ENCODE data around the gene PTTG1IP.

DNA sequence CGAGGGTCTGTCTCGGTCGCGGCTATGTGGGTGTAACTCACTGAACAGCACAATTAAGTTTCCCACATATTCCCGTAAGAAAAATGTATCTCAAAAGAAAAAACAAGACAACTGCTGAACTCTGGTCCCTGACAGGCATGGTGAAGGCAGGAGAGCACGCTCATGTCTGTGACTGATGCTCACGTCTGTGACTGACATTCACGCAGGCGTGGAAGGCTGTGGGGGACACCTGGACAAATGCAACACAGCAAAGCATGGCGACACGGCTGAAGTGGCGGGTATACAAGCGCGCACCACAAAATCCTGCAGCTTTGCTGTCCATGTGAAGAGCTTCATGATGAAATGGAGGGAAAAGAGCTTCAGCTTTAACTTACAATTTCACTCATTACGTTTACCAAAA lies 6.0 kb downstream of the PTTG1IP start:
- TF ChIP-seq, protein P1, sequence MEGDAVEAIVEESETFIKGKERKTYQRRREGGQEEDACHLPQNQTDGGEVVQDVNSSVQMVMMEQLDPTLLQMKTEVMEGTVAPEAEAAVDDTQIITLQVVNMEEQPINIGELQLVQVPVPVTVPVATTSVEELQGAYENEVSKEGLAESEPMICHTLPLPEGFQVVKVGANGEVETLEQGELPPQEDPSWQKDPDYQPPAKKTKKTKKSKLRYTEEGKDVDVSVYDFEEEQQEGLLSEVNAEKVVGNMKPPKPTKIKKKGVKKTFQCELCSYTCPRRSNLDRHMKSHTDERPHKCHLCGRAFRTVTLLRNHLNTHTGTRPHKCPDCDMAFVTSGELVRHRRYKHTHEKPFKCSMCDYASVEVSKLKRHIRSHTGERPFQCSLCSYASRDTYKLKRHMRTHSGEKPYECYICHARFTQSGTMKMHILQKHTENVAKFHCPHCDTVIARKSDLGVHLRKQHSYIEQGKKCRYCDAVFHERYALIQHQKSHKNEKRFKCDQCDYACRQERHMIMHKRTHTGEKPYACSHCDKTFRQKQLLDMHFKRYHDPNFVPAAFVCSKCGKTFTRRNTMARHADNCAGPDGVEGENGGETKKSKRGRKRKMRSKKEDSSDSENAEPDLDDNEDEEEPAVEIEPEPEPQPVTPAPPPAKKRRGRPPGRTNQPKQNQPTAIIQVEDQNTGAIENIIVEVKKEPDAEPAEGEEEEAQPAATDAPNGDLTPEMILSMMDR (IDR thresholded peaks at IDR 0.05; ENCODE audit: insufficient read depth, low read depth, low read length): no peak
- TF ChIP-seq EZH2 (IDR thresholded peaks at IDR 0.05; ENCODE audit: insufficient read depth, low read length): no peak

All from astrocyte (in vitro differentiated cells and primary cell).